ENCODE measurements around the gene PXMP4. TPM values are rescaled to one million over a fixed set of nuclear protein-coding genes. Genes with fewer than 3 reads are reported as not detected.
"Not testable (repeated sequence)": the region's sequence is repeated elsewhere in the genome, so short reads cannot be mapped to it uniquely, and the experiment has no call there.

PXMP4 gene
- total RNA-seq, 1 donor = 7.6 TPM

DNA sequence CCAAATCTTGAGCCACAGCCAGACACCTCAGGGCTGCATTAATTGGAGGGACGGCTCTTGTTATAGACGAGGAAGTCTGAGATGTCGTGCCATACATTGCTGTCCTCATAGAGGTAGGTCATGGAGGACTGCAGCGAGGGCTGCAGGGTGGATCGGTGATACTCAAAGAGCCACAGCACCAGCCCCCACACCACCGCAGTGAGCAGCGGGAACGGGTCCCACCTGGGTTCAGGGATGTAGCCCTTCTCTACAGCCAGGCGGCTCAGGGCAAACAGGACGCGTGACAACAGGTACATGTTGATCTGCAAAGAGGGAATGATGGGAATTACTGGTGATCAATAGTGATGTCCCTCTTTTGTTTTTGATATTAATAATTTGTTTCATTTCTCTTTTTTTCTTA, 12.4 kb downstream of the PXMP4 start:
- H3K4me3 ChIP-seq (ENCODE audit: low read depth, low read length) = no peak overlapping the region
- TF ChIP-seq, protein P1, sequence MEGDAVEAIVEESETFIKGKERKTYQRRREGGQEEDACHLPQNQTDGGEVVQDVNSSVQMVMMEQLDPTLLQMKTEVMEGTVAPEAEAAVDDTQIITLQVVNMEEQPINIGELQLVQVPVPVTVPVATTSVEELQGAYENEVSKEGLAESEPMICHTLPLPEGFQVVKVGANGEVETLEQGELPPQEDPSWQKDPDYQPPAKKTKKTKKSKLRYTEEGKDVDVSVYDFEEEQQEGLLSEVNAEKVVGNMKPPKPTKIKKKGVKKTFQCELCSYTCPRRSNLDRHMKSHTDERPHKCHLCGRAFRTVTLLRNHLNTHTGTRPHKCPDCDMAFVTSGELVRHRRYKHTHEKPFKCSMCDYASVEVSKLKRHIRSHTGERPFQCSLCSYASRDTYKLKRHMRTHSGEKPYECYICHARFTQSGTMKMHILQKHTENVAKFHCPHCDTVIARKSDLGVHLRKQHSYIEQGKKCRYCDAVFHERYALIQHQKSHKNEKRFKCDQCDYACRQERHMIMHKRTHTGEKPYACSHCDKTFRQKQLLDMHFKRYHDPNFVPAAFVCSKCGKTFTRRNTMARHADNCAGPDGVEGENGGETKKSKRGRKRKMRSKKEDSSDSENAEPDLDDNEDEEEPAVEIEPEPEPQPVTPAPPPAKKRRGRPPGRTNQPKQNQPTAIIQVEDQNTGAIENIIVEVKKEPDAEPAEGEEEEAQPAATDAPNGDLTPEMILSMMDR (IDR thresholded peaks at IDR 0.05; ENCODE audit: insufficient read depth, low read length) = no peak
- no peak for DNase-seq (ENCODE audit: low read depth)

DNA sequence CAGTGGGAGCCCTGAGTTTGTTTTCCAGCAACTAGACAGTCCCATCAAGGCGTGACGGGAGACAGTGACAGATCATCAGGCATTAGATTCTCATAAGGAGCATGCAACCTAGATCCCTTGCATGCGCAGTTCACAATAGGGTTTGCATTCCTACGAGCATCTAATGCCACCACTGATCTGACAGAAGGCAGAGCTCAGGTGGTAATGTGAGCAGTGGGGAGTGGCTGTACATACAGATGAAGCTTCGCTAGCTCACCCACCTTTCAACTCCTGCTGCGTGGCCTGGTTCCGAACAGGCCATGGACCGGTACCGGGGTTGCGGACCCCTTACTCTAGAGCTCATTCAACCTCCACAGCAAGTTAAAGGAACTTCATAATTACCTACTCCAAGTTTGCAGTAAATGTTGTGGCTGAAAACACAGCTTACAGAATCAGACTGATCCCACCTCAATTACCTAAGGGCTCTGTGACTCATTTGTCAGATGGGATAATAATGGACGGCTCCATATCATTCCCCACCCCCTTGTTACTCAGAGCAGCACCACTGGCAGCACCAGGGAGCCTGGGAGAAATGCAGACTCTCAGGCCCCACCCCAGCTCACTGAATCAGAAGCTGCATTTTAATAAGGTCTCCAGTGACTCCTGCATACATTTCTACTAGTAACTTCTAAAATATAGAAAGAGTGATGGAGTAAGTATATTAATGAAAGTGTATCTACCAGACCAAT, 15.7 kb downstream of the PXMP4 start:
- no peak for DNase-seq (ENCODE audit: low read depth)
- H3K4me3 ChIP-seq (ENCODE audit: low read depth, low read length) = no peak overlapping the region
- TF ChIP-seq, protein P1 (IDR thresholded peaks at IDR 0.05; ENCODE audit: insufficient read depth, low read length) = no peak

DNA sequence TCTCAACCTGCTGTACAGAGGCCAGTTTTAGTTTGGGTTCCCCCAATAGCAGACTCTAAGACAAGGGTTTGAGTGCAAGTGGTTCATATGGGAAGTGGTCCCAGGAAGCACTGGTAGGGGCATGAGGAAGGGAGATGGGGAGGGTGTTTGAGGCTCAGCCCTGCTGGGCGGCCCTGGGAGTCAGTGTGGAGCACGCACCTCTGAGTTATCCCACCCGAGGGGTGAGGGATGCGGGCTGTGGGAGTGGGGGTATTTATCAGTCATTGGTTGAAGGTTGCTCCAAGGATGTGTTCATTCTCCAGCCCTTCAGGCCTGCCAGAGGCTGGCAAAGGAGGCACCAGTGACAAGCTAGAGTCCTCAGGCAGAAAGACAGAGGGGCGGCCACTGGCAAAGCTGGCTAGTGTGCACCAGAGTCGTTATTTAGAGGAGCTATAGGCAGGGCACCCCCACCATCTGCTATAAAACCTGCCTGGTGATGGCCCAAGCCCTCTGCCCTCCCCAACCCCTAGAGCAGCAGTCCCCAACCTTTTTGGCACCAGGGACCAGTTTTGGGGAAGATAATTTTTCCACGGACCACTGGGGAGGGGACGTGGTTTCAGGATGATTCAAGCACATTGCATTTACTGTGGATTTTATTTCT, 16.5 kb downstream of the PXMP4 start:
- TF ChIP-seq, protein P1 (IDR thresholded peaks at IDR 0.05; ENCODE audit: insufficient read depth, low read length) = no peak
- DNase-seq (ENCODE audit: low read depth) = no peak
- no peak overlapping the region for H3K4me3 ChIP-seq (ENCODE audit: low read depth, low read length)

DNA sequence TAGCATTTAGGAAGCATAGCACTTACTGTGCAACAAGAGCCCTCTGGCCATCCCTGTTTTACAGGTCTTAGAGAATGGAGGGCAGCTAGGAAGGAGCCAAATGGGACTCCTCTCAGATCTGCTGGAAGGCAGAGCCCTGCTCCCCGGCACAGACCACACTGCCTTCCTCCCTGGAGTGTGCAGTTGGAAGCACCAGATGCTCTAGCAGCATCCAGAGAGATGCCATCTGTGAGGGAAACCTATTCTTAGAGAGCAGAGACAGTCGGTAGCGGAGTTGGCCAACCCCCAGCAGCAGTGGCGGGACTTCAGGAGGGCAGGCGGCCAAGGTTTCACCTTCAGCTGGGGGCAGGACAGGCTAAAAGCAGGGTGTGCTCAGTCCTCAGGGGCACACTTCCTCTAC, 17.2 kb downstream of the PXMP4 start:
- H3K4me3 ChIP-seq (ENCODE audit: low read depth, low read length) = no peak overlapping the region
- TF ChIP-seq, protein P1 (IDR thresholded peaks at IDR 0.05; ENCODE audit: insufficient read depth, low read length) = no peak
- no peak for DNase-seq (ENCODE audit: low read depth)

DNA sequence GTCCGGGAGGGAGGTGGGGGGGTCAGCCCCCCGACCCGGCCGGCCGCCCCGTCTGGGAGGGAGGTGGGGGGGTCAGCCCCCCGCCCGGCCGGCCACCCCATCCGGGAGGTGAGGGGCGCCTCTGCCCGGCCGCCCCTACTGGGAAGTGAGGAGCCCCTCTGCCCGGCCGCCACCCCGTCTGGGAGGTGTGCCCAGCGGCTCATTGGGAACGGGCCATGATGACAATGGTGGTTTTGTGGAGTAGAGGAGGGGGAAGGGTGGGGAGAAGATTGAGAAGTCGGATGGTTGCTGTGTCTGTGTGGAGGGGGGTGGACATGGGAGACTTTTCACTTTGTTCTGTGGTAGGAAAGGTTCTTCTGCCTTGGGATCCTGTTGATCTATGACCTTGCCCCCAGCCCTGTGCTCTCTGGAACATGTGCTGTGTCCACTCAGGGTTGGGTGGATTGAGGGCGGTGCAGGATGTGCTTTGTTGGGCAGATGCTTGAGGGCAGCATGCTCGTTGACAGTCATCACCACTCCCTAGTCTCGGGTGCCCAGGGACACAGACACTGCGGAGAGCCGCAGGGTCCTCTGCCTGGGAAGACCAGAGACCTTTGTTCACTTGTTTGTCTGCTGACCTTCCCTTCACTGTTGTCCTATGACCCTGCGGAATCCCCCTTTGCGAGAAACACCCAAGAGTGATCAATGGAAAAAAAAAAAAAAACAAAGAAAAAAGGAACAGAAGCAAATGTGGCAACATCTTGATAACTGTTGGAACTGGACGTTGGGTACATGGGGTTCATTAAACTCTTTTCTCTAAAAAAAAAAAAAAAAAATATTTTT, 18.3 kb downstream of the PXMP4 start:
- H3K4me3 ChIP-seq (ENCODE audit: low read depth, low read length) = no peak overlapping the region
- TF ChIP-seq, protein P1 (IDR thresholded peaks at IDR 0.05; ENCODE audit: insufficient read depth, low read length) = no peak
- no peak for DNase-seq (ENCODE audit: low read depth)

DNA sequence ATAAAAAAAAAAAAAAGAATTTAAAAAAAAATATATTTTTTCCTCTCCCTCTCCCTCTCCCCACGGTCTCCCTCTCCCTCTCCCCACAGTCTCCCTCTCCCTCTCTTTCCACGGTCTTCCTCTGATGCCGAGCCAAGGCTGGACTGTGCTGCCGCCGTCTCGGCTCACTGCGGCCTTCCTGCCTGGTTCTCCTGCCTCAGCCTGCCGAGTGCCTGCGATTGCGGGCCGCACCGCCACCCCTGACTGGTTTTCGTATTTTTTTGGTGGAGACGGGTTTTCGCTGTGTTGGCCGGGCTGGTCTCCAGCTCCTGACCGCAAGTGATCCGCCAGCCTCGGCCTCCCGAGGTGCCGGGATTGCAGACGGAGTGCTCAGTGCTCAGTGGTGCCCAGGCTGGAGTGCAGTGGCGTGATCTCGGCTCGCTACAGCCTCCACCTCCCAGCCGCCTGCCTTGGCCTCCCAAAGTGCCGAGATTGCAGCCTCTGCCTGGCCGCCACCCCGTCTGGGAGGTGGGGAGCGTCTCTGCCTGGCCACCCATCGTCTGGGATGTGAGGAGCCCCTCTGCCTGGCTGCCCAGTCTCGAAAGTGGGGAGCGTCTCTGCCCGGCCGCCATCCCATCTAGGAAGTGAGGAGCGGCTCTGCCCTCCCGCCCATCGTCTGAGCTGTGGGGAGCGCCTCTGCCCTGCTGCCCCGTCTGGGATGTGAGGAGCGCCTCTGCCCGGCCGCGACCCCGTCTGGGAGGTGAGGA, 19.2 kb downstream of the PXMP4 start:
- not testable (repeated sequence) for DNase-seq (ENCODE audit: low read depth); H3K4me3 ChIP-seq (ENCODE audit: low read depth, low read length)

DNA sequence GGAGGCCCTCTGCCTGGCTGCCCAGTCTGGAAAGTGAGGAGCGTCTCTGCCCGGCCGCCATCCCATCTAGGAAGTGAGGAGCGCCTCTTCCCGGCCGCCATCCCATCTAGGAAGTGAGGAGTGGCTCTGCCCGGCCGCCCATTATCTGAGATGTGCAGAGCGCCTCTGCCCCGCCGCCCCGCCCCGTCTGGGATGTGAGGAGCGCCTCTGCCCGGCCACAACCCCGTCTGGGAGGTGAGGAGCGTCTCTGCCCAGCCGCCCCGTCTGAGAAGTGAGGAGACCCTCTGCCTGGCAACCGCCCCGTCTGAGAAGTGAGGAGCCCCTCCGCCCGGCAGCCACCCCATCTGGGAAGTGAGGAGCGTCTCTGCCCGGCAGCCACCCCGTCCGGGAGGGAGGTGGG, 21.1 kb downstream of the PXMP4 start:
- not testable (repeated sequence) for DNase-seq (ENCODE audit: low read depth); H3K4me3 ChIP-seq (ENCODE audit: low read depth, low read length)
